Endothelial cell of umbilical vein (primary cell): ENCODE measurements around the gene VCAN. TPM values are rescaled to one million over a fixed set of nuclear protein-coding genes. Genes with fewer than 3 reads are reported as not detected.

ENCODE experiments used
- BruUV-seq: library from RNA; stranded (reverse); fragments of 400-500 nt; replicated peaks from 2 replicates; lab custom pipeline; 2021; lab: Mats Ljungman, UMichigan
- CTCF ChIA-PET: fragments of 300-600, 350-600 bp; sonication (Branson Sonifier 250); formaldehyde crosslinking; loops from one replicate; lab custom pipeline; 2021; ENCODE audit warnings: antibody characterized with exemption, inconsistent platforms; lab: Charles Lee
- POLR2A ChIA-PET: fragments of 300-600, 350-600 bp; sonication (Branson Sonifier 250); formaldehyde crosslinking; loops from one replicate; lab custom pipeline; 2021; ENCODE audit warnings: antibody characterized with exemption, inconsistent platforms; lab: Charles Lee
- DNase-seq: peaks from one replicate; pipeline ENCODE4 v3.0.0-alpha.2; 2011; ENCODE audit warnings: low read depth, low spot score
- FAIRE-seq: peaks from 2 replicates; lab custom pipeline; 2011; peaks lifted over from hg19 to GRCh38; lab: Jason Lieb, UNC
- H2AFZ ChIP-seq: 2 replicates; pipeline ENCODE4 v1.6.0; 2012; ENCODE audit warnings: low read depth, low read length, control low read depth, inconsistent platforms
- H3K27ac ChIP-seq: 2 replicates; pipeline ENCODE4 v1.5.1; 2011; ENCODE audit warnings: low read depth, mild to moderate bottlenecking, control low read depth, low read length, moderate library complexity; ENCODE audit not compliant: insufficient read depth
- H3K27me3 ChIP-seq, 2 experiments: 2 replicates each; pipeline versions ENCODE4 v1.6.0 to v1.6.1; 2011; ENCODE audit warnings: low read length in 2 of 2, mixed read lengths in 1 of 2; ENCODE audit not compliant: control insufficient read depth in 2 of 2, insufficient read depth in 2 of 2
- H3K36me3 ChIP-seq, 2 experiments: 2 replicates in 1 of 2; 3 replicates in 1 of 2; pipeline ENCODE4 v1.5.1; 2011; ENCODE audit warnings: low read length in 2 of 2, mild to moderate bottlenecking in 1 of 2, moderate library complexity in 1 of 2; ENCODE audit not compliant: control insufficient read depth in 2 of 2, insufficient read depth in 2 of 2; ENCODE audit errors: extremely low read depth in 1 of 2
- H3K4me1 ChIP-seq: 3 replicates; pipeline ENCODE4 v1.5.1; 2011; ENCODE audit warnings: mild to moderate bottlenecking, low read length; ENCODE audit not compliant: control insufficient read depth, insufficient read depth; ENCODE audit errors: extremely low read depth
- H3K4me2 ChIP-seq: 2 replicates; pipeline ENCODE4 v1.6.1; 2011; ENCODE audit warnings: low read length, control low read depth, mixed read lengths; ENCODE audit not compliant: insufficient read depth
- H3K4me3 ChIP-seq, 3 experiments: fragments of 200-600 bp in 1 of 3; sonication (generic), shearing (Covaris generic) in 1 of 3; replicated peaks in 1 of 3; 2 replicates each; pipeline ENCODE4 v1.5.1; 2011 to 2016; ENCODE audit warnings: control low read depth in 3 of 3, low read length in 3 of 3, mild to moderate bottlenecking in 2 of 3, inconsistent platforms in 1 of 3, low read depth in 1 of 3, moderate library complexity in 1 of 3; ENCODE audit not compliant: insufficient read depth in 1 of 3
- H3K79me2 ChIP-seq: 2 replicates; pipeline ENCODE4 v1.6.0; 2012; ENCODE audit warnings: low read length, inconsistent platforms; ENCODE audit not compliant: control insufficient read depth, insufficient read depth
- H3K9ac ChIP-seq: replicated peaks from 2 replicates; pipeline ENCODE3; 2011; ENCODE audit warnings: low read length, control low read depth; ENCODE audit not compliant: insufficient read depth; ENCODE audit errors: extremely low read depth
- H3K9me1 ChIP-seq: replicated peaks from 3 replicates; pipeline ENCODE4 v1.6.0; 2011; ENCODE audit warnings: mild to moderate bottlenecking, low read length; ENCODE audit not compliant: control insufficient read depth, insufficient read depth; ENCODE audit errors: extremely low read depth
- H3K9me3 ChIP-seq: replicated peaks from 2 replicates; pipeline ENCODE4 v1.5.1; 2012; ENCODE audit warnings: low read length, inconsistent platforms; ENCODE audit not compliant: control insufficient read depth, insufficient read depth
- H4K20me1 ChIP-seq: replicated peaks from 2 replicates; pipeline ENCODE3; 2011; ENCODE audit warnings: mild to moderate bottlenecking, low read length; ENCODE audit not compliant: control insufficient read depth, insufficient read depth; ENCODE audit errors: extremely low read depth
- CTCF ChIP-seq, 2 donors: IDR thresholded peaks; 1 replicate in 1 of 2; 2 replicates in 1 of 2; pipeline ENCODE4 v1.5.1; 2011; ENCODE audit warnings: low read length in 2 of 2, mild to moderate bottlenecking in 2 of 2, moderate library complexity in 2 of 2, control low read depth in 1 of 2, inconsistent platforms in 1 of 2, low read depth in 1 of 2; ENCODE audit not compliant: insufficient read depth in 1 of 2; ENCODE audit errors: extremely low read depth in 1 of 2
- EZH2 ChIP-seq: IDR thresholded peaks from 2 replicates; pipeline ENCODE4 v1.6.1; 2012; ENCODE audit warnings: borderline replicate concordance, low read depth, mild to moderate bottlenecking, moderate library complexity, low read length, inconsistent platforms; ENCODE audit not compliant: severe bottlenecking
- FOS ChIP-seq: IDR thresholded peaks from 2 replicates; pipeline ENCODE4 v1.6.1; 2011; ENCODE audit warnings: mild to moderate bottlenecking, low read length, moderate library complexity, borderline replicate concordance; ENCODE audit not compliant: insufficient read depth
- GATA2 ChIP-seq: IDR thresholded peaks from 2 replicates; pipeline ENCODE4 v1.7.0; 2011; ENCODE audit warnings: low read depth, mild to moderate bottlenecking, moderate library complexity, mixed read lengths, low read length; ENCODE audit not compliant: insufficient read length, insufficient read depth
- JUN ChIP-seq: IDR thresholded peaks from 2 replicates; pipeline ENCODE4 v1.6.1; 2011; ENCODE audit warnings: borderline replicate concordance, low read depth; ENCODE audit not compliant: insufficient read length, insufficient read depth
- MAX ChIP-seq: IDR thresholded peaks from 2 replicates; pipeline ENCODE4 v1.6.1; 2011; ENCODE audit not compliant: insufficient read depth, insufficient read length
- MYC ChIP-seq: IDR thresholded peaks from one replicate; pipeline ENCODE4 v1.6.1; 2011; ENCODE audit warnings: mild to moderate bottlenecking, low read depth, low read length
- POLR2A ChIP-seq: IDR thresholded peaks from 2 replicates; pipeline ENCODE4 v1.6.1; 2012; ENCODE audit warnings: low read depth, mild to moderate bottlenecking, control low read depth, low read length
- dilution Hi-C: fragments of 300-500 bp; cut with MboI; formaldehyde crosslinking; loops from one replicate; pipeline ENCODE4 v1.15.0; 2019; ENCODE audit warnings: low sequenced_read_pairs; ENCODE audit not compliant: extremely low pct_ligation_motif_present
- intact Hi-C: fragments of 100-400 bp; cut with micrococcal nuclease; formaldehyde crosslinking; loops from one replicate; pipeline ENCODE4 v1.10.0; 2022
- polyA plus RNA-seq, 4 experiments: library from polyadenylated mRNA; depleted of rRNA in 3 of 4; stranded (reverse) in 3 of 4; unstranded in 1 of 4; fragments of >200 nt; gene quantifications; 2 replicates each; pipeline versions ENCODE4 v1.2.1 to v1.2.3, GENCODE V29; 2011 to 2012; ENCODE audit warnings: missing spikeins in 1 of 4
- total RNA-seq: library from RNA; stranded (reverse); gene quantifications from 2 replicates; pipeline ENCODE4 v1.2.3, GENCODE V29; 2021

The VCAN gene
- total and polyA plus RNA-seq, 2 donors (not counting 3 experiments of a cell fraction or from before 2014, with no cell fraction given), result 0.35 to 1.2 TPM

DNA sequence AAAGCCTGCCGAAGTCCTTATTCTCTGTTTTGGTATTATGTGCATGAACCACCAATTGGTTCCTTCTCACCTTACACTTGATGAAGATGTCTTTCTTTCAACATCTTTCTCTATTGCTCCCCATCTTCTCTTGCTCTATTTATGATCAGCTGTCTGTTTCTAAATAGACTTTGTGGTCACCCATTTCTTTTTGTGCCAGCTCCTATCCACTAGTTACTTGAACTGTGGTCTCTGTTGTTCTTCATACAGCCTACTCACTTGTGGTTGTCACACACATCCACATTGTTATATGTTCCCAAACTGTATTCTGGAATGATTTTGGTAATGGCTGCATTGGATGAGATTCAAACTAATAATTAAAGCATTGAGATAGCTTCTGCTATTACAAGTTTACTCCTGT is 11.4 kb downstream of the VCAN start:
- peaks cover 10 to 27% of the 10 kb centered on the region in 2 experiments for H3K27me3 ChIP-seq
- no peaks in the 10 kb centered on the region for H3K9me1 ChIP-seq
- H3K9ac ChIP-seq, result no peak overlapping the region
- no TSS peak for BruUV-seq
- no peaks in the 10 kb centered on the region for H3K4me1 ChIP-seq
- FAIRE-seq (no peak), DNase-seq (no peak)
- ChIA-PET POLR2A (no interaction called here), CTCF (interaction anchor here (1.2 kb wide), 1 partner anchor 10 kb away, joined by 3 read pairs; no protein-coding TSS in a partner anchor)
- H3K9me3 ChIP-seq, result no peaks in the 10 kb centered on the region
- H3K4me3 ChIP-seq, result no peak overlapping the region
- H3K27ac ChIP-seq, result no peak overlapping the region
- H3K36me3 ChIP-seq, result no peaks in the 10 kb centered on the region
- TF ChIP-seq CTCF (IDR thresholded peaks at IDR 0.05; ENCODE audit: extremely low read depth in 1 of 2, insufficient read depth in 1 of 2, low read depth in 1 of 2, low read length in 2 of 2) (no peak), MAX (no peak), FOS (no peak), POLR2A (no peak), GATA2 (no peak), EZH2 (no peak), JUN (no peak), MYC (no peak)
- no peak overlapping the region for H3K4me2 ChIP-seq
- dilution Hi-C loops (no loop called here), intact Hi-C loops (no loop called here)
- no peaks in the 10 kb centered on the region for H3K79me2 ChIP-seq
- no peak overlapping the region for H2AFZ ChIP-seq
- H4K20me1 ChIP-seq, result no peaks in the 10 kb centered on the region
